SK-N-MC (cell line): Measurements from ENCODE around the gene KIRREL1.

ENCODE experiments used
- EZH2 ChIP-seq: fragments of 200-600 bp; sonication (generic); IDR thresholded peaks from one replicate; pipeline ENCODE4 v1.6.1; 2017; ENCODE audit warnings: antibody characterized with exemption
- FOXP2 ChIP-seq: optimal IDR thresholded peaks from 2 replicates; pipeline ENCODE3; 2011; ENCODE audit warnings: mild to moderate bottlenecking, moderate library complexity; ENCODE audit not compliant: insufficient read depth; ENCODE audit errors: extremely low read length, control extremely low read depth
- POLR2AphosphoS5 ChIP-seq: IDR thresholded peaks from 2 replicates; pipeline ENCODE4 v1.6.1; 2012; ENCODE audit warnings: mild to moderate bottlenecking, low read depth, low read length, borderline replicate concordance

- TF ChIP-seq POLR2AphosphoS5 (no peak), EZH2 (no peak), FOXP2 (no peak)
These were observed 55.1 kb downstream of the KIRREL1 start for GRCh38 chr1:158048371-158049067.
